Gastroesophageal sphincter (tissue), 4 donors: ENCODE measurements around the gene CRTC2. TPM values are rescaled to one million over a fixed set of nuclear protein-coding genes. Genes with fewer than 3 reads are reported as not detected.
A peak's percentile ranks its signal among the peaks of the same experiment; 100 is the strongest.

Experiments
- ATAC-seq: fragments of 150-250 bp; one replicate; pipeline ENCODE4 v1.9.1; 2016; ENCODE audit warnings: mild to moderate bottlenecking, moderate library complexity
- H3K27ac ChIP-seq, 4 donors: fragments of 200-600 bp; sonication (generic) in 3 of 4; 1 replicate in 3 of 4; 2 replicates in 1 of 4; pipeline ENCODE4 v1.5.1; 2016 to 2019
- H3K27me3 ChIP-seq: fragments of 200-600 bp; sonication (generic); one replicate; pipeline ENCODE4 v1.5.1; 2019
- H3K36me3 ChIP-seq, 2 donors: fragments of 200-600 bp; sonication (generic); one replicate each; pipeline ENCODE4 v1.5.1; 2019; ENCODE audit warnings: control low read depth in 1 of 2
- H3K4me1 ChIP-seq, 3 donors: fragments of 200-600 bp; sonication (generic); 1 replicate in 2 of 3; 2 replicates in 1 of 3; pipeline ENCODE4 v1.5.1; 2016 to 2019; ENCODE audit warnings: control low read depth in 2 of 3
- H3K4me3 ChIP-seq, 2 donors: fragments of 200-600 bp; sonication (generic); one replicate each; pipeline ENCODE4 v1.5.1; 2019; ENCODE audit warnings: mild to moderate bottlenecking in 1 of 2, moderate library complexity in 1 of 2
- H3K9me3 ChIP-seq, 3 donors: fragments of 200-600 bp; sonication (generic); one replicate each; pipeline ENCODE4 v1.5.1; 2017 to 2019; ENCODE audit warnings: control low read depth in 2 of 3
- CTCF ChIP-seq, 4 experiments: fragments of 200-600 bp in 2 of 4; fragments of 450-650 bp in 2 of 4; sonication (generic) in 1 of 4; IDR thresholded peaks; one replicate each; pipeline ENCODE4 v1.5.1; 2017 to 2019; ENCODE audit warnings: antibody characterized with exemption in 4 of 4, mild to moderate bottlenecking in 2 of 4, moderate library complexity in 2 of 4
- EP300 ChIP-seq: sonication (generic); formaldehyde crosslinking; IDR thresholded peaks from one replicate; pipeline ENCODE4 v1.6.1; 2017; ENCODE audit warnings: antibody characterized with exemption, mild to moderate bottlenecking
- POLR2A ChIP-seq, 2 donors: fragments of 450-650 bp; IDR thresholded peaks; one replicate each; pipeline ENCODE4 v1.6.1; 2017; ENCODE audit warnings: antibody characterized with exemption in 2 of 2, mild to moderate bottlenecking in 2 of 2, moderate library complexity in 1 of 2
- POLR2AphosphoS5 ChIP-seq: sonication (generic); formaldehyde crosslinking; IDR thresholded peaks from one replicate; pipeline ENCODE4 v1.6.1; 2017; ENCODE audit warnings: antibody characterized with exemption
- WGBS, 2 donors: methylation state at CpG; one replicate each; pipeline ENCODE4 v1.1.5; 2018; ENCODE audit warnings: low coverage in 1 of 2; 5-methylcytosine and 5-hydroxymethylcytosine counted together
- total RNA-seq, 4 donors: library from RNA; depleted of rRNA; stranded (reverse); fragments of >200 nt; gene quantifications; one replicate each; pipeline ENCODE4 v1.1.0, GENCODE V29; 2016

The CRTC2 gene
- total RNA-seq, 4 donors from 2014 or later = 13.9 to 21.2 (median 15.6) TPM

- Histone ChIP-seq H3K4me3 (peak overlapping the region; percentile 68 to 96), H3K4me1 (peaks cover 0 to 32% (median 6%) of the 10 kb centered on the region in 3 donors), H3K27me3 (no peaks in the 10 kb centered on the region), H3K9me3 (no peaks in the 10 kb centered on the region), H3K36me3 (peaks cover 0 to 64% of the 10 kb centered on the region in 2 donors), H3K27ac (peak overlapping the region in 3 of 4 donors; percentile 90 to 95 (median 94))
- TF ChIP-seq POLR2AphosphoS5 (no peak), POLR2A (IDR thresholded peaks at IDR 0.05) (no peak), CTCF (IDR thresholded peaks at IDR 0.05) (no peak), EP300 (no peak)
- no peak for ATAC-seq
- WGBS, 2 donors = 54 to 63% methylated on average over 8 to 9 of the region's 9 CpGs
Measured at GRCh38 chr1:153978274-153978909, 20.0 kb upstream of the CRTC2 start.

GRCh38 chr1:153977250-153978240, 19.1 kb upstream of the CRTC2 start, which contains the start of gene JTB:
Gene JTB, minus strand, starts transcription at chr1:153977674. Its CDS starts 422 bp downstream, at chr1:153977252.
- Histone ChIP-seq H3K9me3 (no peaks in the 10 kb centered on the region), H3K27me3 (no peaks in the 10 kb centered on the region), H3K4me1 (peaks cover 0 to 32% (median 6%) of the 10 kb centered on the region in 3 donors), H3K36me3 (peaks cover 0 to 64% of the 10 kb centered on the region in 2 donors), H3K4me3 (peak within 1 kb of the TSS; percentile 68 to 96), H3K27ac (peak within 1 kb of the TSS; percentile 71 to 95 (median 92))
- peak; percentile 95 for ATAC-seq
- TF ChIP-seq CTCF (IDR thresholded peaks at IDR 0.05) = peak in 2 of 4 experiments; percentile 3 to 16
- no peak for TF ChIP-seq EP300
- peak; percentile 87 for TF ChIP-seq POLR2AphosphoS5
- TF ChIP-seq POLR2A (IDR thresholded peaks at IDR 0.05) = peak; percentile 86 to 92
- WGBS, 2 donors = 0% methylated on average over 5 to 6 of the region's 75 CpGs

- 0 to 3% methylated on average over 6 to 8 of the region's 16 CpGs for WGBS, 2 donors
- ATAC-seq = no peak
- Histone ChIP-seq H3K9me3 (no peaks in the 10 kb centered on the region), H3K36me3 (peaks cover 0 to 59% of the 10 kb centered on the region in 2 donors), H3K27me3 (no peaks in the 10 kb centered on the region), H3K27ac (peak overlapping the region; percentile 71 to 95 (median 92)), H3K4me1 (peaks cover 0 to 32% (median 6%) of the 10 kb centered on the region in 3 donors), H3K4me3 (peak overlapping the region; percentile 68 to 96)
- TF ChIP-seq CTCF (IDR thresholded peaks at IDR 0.05) = no peak
- no peak for TF ChIP-seq POLR2A (IDR thresholded peaks at IDR 0.05)
- no peak for TF ChIP-seq POLR2AphosphoS5
- no peak for TF ChIP-seq EP300
Measured at GRCh38 chr1:153976819-153977249, 18.4 kb upstream of the CRTC2 start.

- 65% methylated on average over 6 of the region's 7 CpGs; no CpG with 5 or more reads in 1 of the 2 donors for WGBS, 2 donors
- Histone ChIP-seq H3K27me3 (no peaks in the 10 kb centered on the region), H3K27ac (no peak overlapping the region), H3K9me3 (no peaks in the 10 kb centered on the region), H3K4me3 (no peak overlapping the region), H3K4me1 (peaks cover 0 to 31% (median 7%) of the 10 kb centered on the region in 3 donors), H3K36me3 (peaks cover 0 to 39% of the 10 kb centered on the region in 2 donors)
- TF ChIP-seq CTCF (IDR thresholded peaks at IDR 0.05) (no peak), EP300 (no peak), POLR2AphosphoS5 (no peak), POLR2A (IDR thresholded peaks at IDR 0.05) (no peak)
- no peak for ATAC-seq
Measured at GRCh38 chr1:153973525-153973924, 15.1 kb upstream of the CRTC2 start.
